HG03558 (cell line): Measurements from ENCODE around the gene POC1A.
A peak's percentile ranks its signal among the peaks of the same experiment; 100 is the strongest.

ENCODE experiments used
- ATAC-seq: cut with Tn5 transposase; IDR thresholded peaks from one replicate; pipeline ENCODE4 v1.9.1; 2021; ENCODE audit warnings: moderate number of reproducible peaks; ENCODE audit not compliant: unreplicated experiment; ENCODE audit errors: extremely low read depth

Gene POC1A

GRCh38 chr3:52072020-52072419 lies 82.2 kb downstream of the POC1A start:
- no peak for ATAC-seq

- ATAC-seq = no peak
Measured at GRCh38 chr3:52070724-52071621, 83.2 kb downstream of the POC1A start.

- ATAC-seq = no peak
Measured at GRCh38 chr3:52069855-52070254, 84.4 kb downstream of the POC1A start.

- ATAC-seq = no peak
Measured at GRCh38 chr3:52069135-52069534, 85.1 kb downstream of the POC1A start.

GRCh38 chr3:52068730-52069129 lies 85.5 kb downstream of the POC1A start:
- no peak for ATAC-seq

GRCh38 chr3:52068055-52068571 lies 86.1 kb downstream of the POC1A start:
- ATAC-seq = no peak

- no peak for ATAC-seq
Measured at GRCh38 chr3:52067526-52067925, 86.7 kb downstream of the POC1A start.

GRCh38 chr3:52067046-52067445 lies 87.2 kb downstream of the POC1A start:
- ATAC-seq = no peak

GRCh38 chr3:52065264-52065756 lies 88.9 kb downstream of the POC1A start:
- no peak for ATAC-seq

GRCh38 chr3:52064561-52064960 lies 89.7 kb downstream of the POC1A start:
- no peak for ATAC-seq

GRCh38 chr3:52063026-52063723 lies 91.0 kb downstream of the POC1A start:
- ATAC-seq = no peak

- ATAC-seq = no peak
Measured at GRCh38 chr3:52062505-52062904, 91.7 kb downstream of the POC1A start.

GRCh38 chr3:52061121-52061910 lies 92.9 kb downstream of the POC1A start:
- no peak for ATAC-seq

- no peak for ATAC-seq
Measured at GRCh38 chr3:52059781-52060180, 94.4 kb downstream of the POC1A start.

GRCh38 chr3:52057812-52058495 lies 96.3 kb downstream of the POC1A start:
- no peak for ATAC-seq

GRCh38 chr3:52056968-52057811 lies 97.0 kb downstream of the POC1A start:
- ATAC-seq = peak; percentile 67

- ATAC-seq = no peak
Measured at GRCh38 chr3:52056521-52056967, 97.7 kb downstream of the POC1A start, which contains the start of gene DUSP7. Gene DUSP7 (minus strand): TSS chr3:52056571. CDS start chr3:52056366, 205 bp downstream.

- ATAC-seq = no peak
Measured at GRCh38 chr3:52055537-52056351, 98.5 kb downstream of the POC1A start.
